GM21717 (cell line): ENCODE measurements around the gene FANCD2OS.
"Not testable (repeated sequence)": the region's sequence is repeated elsewhere in the genome, so short reads cannot be mapped to it uniquely, and the experiment has no call there.

ENCODE experiments used
- ATAC-seq: cut with Tn5 transposase; IDR thresholded peaks from one replicate; pipeline ENCODE4 v1.9.1; 2021; ENCODE audit warnings: mild to moderate bottlenecking, moderate library complexity; ENCODE audit not compliant: unreplicated experiment

The FANCD2OS gene

DNA sequence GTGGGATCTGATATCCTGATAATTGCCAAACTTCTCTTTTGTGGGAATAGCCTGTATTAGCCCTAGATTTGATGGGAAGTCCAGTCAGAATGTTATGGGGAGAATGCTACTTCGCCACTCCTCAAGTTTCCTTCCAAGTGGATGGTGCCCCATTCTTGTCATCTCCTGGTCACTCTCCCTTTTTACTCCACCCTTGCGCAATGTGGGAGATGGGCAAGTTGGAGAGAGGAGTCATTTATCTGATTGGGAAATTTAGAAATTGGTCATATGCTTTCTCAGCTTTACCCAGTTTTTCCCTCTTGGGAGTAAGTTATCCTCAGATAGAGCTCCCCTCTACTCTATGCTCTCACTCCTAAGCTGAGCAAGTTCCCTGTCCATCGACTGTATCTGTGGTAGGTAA is 14.4 kb downstream of the FANCD2OS start:
- no peak for ATAC-seq

DNA sequence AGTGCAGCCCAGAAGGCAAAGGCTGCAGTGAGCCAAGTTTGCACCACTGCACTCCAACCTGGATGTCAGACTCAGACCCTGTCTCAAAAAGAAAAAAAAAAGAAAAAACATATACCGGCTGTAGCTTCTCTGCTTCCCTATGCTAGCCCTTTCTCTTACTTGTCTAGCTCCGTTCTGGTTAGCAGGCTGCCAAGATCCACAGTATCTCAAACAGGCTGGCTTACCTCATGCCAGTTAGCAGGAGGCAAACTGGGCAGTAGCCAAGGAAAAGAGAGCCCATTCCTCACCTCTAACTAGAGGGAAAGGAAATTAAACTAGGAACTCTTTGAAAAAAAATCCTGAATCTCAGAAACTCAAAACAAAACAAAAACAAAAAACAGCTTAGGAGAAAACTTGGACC is 16.7 kb downstream of the FANCD2OS start:
- ATAC-seq: not testable (repeated sequence)

DNA sequence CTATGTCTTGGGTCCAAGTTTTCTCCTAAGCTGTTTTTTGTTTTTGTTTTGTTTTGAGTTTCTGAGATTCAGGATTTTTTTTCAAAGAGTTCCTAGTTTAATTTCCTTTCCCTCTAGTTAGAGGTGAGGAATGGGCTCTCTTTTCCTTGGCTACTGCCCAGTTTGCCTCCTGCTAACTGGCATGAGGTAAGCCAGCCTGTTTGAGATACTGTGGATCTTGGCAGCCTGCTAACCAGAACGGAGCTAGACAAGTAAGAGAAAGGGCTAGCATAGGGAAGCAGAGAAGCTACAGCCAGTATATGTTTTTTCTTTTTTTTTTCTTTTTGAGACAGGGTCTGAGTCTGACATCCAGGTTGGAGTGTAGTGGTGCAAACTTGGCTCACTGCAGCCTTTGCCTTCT is 17.3 kb downstream of the FANCD2OS start:
- ATAC-seq: not testable (repeated sequence)

DNA sequence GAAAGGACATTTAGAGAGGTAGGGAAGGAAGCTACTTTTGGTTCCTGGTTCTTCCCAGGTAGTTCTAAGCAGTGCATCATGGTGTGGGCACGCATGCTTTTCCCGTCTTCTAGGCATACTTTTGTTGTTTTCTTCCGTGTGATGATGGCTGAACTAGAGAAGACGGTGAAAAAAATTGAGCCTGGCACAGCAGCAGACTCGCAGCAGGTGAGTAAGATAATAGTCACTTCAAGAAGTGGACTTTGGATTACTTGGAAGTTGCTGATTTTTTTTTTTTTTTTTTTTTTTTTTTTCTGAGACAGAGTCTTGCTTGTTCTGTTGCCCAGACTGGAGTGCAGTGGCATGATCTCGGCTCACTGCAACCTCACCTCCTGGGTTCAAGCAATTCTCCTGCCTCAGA is 17.9 kb downstream of the FANCD2OS start:
- ATAC-seq: no peak

DNA sequence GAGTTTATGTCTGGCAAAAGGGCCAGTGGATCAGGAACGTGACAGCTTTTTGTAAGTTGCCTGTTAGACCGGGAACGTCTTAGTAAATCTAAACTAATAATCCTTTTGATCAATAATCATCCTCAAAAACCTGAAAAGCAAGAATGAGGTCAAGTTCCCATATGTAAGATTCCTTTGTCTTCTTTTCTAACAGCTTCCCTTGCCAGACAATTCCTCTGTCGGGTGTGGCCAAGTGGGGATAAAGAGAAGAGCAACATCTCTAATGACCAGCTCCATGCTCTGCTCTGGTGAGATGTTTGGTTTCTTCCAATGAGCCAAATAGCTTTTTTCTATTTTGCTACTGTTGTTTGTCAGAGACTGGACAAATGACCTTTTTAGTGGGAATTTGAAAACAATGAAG is 19.8 kb downstream of the FANCD2OS start:
- ATAC-seq: no peak

DNA sequence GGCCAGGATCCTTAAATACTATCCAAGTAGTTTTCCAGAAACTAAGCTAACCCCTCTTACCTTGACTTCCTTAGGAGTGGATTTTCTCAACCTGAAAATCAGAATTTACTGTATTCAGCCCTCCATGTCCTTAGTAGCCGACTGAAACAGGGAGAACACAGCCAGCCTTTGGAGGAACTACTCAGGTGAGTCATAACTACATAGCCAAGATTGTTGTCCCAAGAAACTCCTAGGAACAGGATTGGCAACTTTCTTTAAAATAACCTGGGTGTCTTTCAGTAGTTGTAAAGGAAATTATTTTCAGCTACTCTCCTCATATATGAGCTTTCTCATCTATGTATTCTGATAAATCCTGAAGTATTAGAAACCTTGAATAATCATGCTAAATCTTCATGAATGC is 22.3 kb downstream of the FANCD2OS start:
- ATAC-seq: no peak

DNA sequence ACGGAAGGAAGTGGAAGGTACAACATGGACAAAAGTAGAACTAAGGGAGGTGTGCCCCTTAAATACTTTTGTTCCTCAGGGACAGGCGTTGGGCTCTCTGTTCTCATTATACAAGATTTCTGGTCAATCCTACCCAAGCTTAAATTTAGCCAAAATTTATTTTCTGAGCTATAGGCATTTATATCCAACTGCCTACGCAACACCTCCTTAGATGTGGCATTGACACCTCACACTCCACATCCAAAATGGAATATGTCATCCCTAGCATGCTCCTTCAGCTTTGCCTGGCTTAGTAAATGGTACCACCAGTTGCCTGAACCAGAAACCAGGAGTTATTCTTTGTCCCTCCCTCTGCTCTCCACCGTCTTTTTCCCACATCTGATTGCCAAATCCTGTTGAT is 26.2 kb downstream of the FANCD2OS start:
- ATAC-seq: no peak

DNA sequence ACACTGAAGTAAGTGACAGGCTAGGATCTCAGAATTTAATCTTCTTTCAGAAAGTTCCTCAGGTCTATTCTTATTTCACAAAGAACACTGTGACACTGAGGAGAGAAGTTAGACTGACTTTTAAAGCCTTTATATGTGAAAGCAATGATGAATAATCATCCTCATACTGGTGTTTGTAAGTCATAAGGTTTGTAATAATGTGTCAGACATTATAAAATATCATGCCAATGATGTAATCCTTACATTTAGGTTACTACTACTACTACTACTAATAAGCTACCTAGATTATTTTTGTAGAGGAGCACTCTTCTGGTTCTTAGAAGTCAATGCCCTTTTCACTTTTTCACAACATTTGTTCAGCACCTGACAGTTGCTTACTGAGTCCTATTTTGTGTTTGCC is 33.4 kb downstream of the FANCD2OS start:
- ATAC-seq: no peak

DNA sequence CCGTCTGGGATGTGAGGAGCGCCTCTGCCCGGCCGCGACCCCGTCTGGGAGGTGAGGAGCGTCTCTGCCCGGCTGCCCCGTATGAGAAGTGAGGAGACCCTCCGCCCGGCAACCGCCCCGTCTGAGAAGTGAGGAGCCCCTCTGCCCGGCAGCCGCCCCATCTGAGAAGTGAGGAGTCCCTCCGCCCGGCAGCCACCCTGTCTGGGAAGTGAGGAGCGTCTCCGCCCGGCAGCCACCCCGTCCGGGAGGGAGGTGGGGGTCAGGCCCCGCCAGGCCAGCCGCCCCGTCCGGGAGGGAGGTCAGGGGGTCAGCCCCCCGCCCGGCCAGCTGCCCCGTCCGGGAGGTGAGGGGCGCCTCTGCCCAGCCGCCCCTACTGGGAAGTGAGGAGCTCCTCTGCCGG is 38.0 kb downstream of the FANCD2OS start:
- ATAC-seq: not testable (repeated sequence)

DNA sequence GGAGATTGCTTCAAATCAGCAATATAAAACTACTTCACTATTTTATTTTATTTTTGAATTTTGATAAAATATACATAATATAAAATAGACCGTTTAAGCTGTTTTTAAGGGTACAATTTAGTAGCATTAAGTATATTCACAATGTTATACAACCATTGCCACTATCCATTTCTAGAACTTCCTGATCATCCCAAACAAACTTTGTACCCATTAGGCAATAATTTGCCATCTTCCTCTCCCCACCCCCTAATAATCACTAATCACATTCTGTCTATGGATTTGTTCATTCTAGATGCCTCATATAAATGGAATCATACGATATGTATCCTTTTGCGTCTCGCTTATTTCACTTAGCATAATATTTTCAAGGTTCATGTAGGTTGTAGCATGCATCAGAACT is 53.0 kb downstream of the FANCD2OS start:
- ATAC-seq: no peak
